HG02885 (cell line): Measurements from ENCODE around the gene TEX26.

ENCODE experiments used
- ATAC-seq: cut with Tn5 transposase; IDR thresholded peaks from one replicate; pipeline ENCODE4 v1.9.1; 2021; ENCODE audit warnings: mild to moderate bottlenecking; ENCODE audit not compliant: unreplicated experiment, poor library complexity

TEX26 gene

GRCh38 chr13:30932481-30933353 is at the start of gene TEX26:
Gene TEX26 (plus strand): TSS chr13:30932656. CDS start chr13:30932716, 60 bp downstream.
- no peak for ATAC-seq

- ATAC-seq, result no peak
Observed at GRCh38 chr13:30882996-30883766, 49.3 kb upstream of the TEX26 start.

DNA sequence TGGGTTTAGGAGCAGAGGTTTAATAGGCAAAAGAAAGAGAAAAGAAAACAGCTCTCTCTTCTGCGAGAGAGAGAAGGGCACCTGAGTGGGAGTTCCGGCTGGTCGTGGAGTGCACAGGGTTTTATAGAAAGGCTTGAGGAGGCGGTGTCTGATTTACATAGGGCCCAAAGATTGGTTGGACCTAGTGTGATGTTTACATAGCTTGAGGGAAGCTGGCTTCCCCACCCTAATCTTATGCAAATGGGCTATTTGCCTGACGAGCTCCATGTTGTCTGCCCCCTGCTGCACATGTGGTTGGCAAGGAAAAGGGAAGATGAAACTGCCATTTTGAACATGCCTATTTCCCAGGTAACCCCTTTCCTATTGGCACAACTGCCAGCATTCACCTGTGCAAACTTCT is 47.9 kb upstream of the TEX26 start:
- ATAC-seq, result no peak

DNA sequence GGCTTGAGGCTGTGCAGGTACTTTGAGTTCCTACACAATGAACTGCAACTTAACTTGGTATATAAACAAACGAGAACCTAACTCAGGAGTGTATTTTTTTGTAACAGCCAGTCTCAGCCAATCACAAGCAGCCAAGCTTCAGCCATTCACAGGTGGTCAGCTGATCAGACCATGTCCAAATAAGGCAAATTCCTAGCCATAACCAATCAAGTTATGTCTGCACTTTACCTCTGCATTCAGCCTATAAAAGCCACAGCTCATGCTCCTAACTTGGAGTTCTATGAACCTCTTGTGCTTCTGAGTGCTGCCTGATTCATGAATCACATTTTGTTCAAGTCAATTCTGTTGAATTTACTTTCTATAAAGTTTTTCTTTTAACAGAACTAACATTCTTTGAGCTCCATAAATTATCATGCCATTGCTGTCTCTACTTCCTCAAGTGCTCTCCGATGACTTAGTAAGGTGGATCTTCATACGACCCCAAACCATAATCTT is 43.2 kb upstream of the TEX26 start:
- no peak for ATAC-seq

DNA sequence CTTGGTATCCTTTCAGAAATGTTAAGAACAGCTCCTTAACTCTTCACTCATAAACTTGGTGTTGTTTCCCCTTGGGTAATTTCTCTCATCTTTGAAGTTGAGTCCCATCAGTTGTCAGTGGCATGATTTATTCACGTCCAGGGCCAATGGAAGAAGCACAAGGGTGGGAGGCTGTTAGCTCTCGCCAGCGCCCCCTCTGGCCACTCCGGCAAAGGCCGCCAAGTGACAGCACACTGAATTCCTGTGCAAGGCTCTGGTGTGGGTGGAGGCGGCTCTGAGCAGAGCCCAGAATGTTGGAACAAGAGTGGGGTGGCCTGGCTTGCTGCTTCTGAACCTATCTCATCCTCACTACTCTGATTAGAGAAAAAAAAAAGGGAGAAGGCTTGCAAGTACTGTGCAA is 39.5 kb upstream of the TEX26 start:
- no peak for ATAC-seq

DNA sequence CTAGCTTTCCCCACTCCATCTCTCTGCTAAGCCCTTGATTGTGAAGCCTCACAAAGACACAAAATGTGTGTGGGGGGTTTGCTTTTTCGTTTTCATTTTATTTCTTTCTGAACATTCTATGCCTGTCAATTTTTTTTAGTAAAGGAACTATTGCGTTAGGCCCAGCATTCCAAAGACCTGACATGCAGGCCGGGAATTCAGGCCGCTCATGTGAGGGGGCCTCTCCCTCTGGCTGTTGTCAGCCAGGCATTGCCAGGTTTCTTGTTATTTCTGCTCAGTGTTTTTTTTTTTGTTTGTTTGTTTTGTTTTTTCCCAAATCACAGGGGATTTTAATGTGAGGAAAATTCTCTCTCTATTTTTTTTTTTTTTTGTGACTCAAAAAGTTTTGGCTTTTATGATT is 36.7 kb upstream of the TEX26 start:
- no peak for ATAC-seq

- ATAC-seq, result no peak
Observed at GRCh38 chr13:30898070-30898469, 34.4 kb upstream of the TEX26 start.

- ATAC-seq, result no peak
Observed at GRCh38 chr13:30898678-30899241, 33.7 kb upstream of the TEX26 start.

DNA sequence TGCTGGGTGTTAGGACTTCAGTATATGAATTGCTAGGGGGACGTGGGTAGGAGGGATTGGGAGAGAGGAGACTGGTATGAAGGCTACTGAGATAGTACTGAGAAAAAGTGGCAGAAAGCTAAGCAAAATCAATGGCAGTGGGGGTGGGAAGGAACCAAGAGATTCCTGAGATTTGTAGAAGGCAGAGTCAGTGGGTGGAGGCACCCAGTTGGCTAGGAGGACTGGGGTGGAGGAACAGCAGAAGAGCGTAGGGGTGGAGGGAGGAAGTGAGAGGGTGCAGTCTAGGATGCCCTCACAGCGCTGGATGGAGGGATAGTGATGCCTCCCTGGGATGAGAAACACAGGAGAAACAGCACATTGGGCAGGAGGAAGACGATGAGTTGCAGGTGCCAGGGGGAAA is 32.0 kb upstream of the TEX26 start:
- ATAC-seq, result no peak

DNA sequence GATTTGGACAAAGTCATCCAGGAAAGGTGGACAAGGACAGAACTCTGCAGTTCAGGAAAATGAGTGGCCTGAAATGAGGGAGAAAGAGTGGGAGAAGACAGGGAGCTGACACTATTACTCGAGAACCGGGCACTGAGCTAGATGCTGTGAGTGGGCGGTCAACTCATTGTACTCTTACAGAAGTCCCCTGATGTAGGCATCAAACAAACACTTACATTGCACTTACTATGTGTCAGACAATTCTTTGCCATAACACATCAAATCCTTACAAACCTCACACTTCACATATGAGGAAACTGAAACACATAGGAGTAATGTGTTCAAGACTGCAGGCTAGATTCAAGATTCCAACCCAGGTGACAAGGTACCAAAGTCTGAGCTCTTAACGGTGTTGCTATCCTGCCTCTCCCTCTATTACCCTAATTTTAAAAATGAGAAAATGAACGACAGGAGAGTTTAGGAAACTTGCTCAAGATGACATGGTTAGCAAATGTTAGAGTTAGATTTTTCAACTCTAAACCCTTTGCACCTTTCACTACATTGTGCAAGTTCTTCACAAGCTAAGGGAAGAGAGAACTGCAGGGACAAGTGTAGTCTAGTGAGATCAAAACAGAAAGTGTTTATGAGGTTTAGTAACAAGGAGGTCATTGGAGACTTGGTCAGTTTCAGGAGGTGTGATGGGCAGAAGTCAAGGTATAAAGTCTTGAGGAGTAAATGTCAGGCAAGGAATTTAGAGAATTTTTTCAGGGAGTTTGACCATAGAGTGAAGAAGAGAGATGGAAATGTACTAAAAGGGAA is 31.3 kb upstream of the TEX26 start:
- no peak for ATAC-seq

GRCh38 chr13:30904043-30904442 is 28.4 kb upstream of the TEX26 start:
- ATAC-seq, result no peak

DNA sequence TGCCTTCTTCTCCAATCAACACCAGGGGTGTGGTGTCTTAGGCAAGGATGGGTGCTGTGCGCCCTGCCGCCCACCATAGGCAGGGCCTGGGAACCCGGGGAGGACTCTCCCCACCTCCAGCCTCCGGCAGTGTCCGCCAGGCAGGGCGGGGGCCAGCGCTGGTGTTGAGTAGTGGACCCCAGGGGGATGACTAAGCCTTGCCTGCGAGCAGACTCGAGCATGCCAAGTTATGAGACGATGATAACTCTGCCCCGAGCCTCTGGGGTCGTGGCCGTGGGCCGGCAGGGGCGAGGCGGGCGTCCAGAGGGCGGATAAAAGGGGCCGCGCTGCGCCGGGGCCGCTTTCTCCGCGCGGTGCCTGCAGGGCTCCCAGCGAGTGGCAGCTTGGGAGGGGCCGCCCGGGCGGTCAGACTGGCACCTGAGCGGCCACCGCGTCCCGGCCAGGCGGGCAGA is 26.5 kb upstream of the TEX26 start, which contains the start of gene MEDAG:
TSS of gene MEDAG (plus strand) at position 340 of the 452 bp plus-strand sequence. CDS start 245 bp downstream, outside the sequence.
- ATAC-seq, result no peak

DNA sequence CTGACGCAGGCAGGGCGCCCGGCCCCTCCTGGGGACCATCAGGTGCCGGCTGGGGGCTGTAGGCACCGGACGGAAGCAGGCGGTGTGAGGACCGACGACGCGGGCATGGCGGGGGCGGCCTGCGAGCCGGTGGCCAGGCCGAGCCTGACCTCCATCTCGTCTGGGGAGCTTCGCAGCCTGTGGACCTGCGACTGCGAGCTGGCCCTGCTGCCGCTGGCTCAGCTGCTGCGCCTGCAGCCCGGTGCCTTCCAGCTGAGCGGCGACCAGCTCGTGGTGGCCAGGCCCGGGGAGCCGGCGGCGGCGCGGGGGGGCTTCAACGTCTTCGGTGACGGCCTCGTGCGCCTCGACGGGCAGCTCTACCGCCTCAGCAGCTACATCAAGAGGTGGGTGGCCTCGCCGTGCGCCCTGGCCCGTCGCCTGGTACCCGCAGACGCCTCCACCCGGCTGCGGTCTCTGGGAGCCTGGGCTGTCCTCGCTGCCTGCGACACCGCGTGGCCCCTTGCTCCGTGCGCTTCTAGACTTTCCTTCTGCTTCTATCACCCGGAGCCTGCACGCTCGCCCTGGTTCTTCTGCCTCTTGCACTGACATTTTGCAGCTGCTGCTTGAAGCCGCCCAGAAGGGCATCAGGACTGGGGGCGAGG is 25.9 kb upstream of the TEX26 start:
- no peak for ATAC-seq

- no peak for ATAC-seq
Observed at GRCh38 chr13:30907121-30907861, 25.2 kb upstream of the TEX26 start.

- ATAC-seq, result no peak
Observed at GRCh38 chr13:30908416-30908980, 24.0 kb upstream of the TEX26 start.

DNA sequence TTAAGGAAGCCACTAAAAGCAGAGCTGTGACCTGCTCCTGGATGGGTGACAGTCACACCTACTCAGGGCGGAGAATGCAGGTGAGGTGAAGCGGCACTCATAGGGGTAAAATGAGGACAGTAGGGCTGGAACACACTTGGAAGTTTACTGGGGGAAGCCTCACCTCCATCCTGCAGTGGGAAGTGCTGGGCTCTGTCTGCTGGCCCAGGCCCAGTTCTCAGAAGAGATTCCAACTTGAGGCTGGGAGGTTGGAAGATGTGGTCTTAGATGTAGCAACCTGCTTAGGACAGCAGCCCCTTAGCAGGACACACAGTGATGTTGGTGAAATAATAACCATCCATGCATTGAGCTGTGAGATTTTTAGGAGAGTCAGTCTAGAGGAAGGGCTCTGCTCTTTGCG is 21.8 kb upstream of the TEX26 start:
- ATAC-seq, result no peak

DNA sequence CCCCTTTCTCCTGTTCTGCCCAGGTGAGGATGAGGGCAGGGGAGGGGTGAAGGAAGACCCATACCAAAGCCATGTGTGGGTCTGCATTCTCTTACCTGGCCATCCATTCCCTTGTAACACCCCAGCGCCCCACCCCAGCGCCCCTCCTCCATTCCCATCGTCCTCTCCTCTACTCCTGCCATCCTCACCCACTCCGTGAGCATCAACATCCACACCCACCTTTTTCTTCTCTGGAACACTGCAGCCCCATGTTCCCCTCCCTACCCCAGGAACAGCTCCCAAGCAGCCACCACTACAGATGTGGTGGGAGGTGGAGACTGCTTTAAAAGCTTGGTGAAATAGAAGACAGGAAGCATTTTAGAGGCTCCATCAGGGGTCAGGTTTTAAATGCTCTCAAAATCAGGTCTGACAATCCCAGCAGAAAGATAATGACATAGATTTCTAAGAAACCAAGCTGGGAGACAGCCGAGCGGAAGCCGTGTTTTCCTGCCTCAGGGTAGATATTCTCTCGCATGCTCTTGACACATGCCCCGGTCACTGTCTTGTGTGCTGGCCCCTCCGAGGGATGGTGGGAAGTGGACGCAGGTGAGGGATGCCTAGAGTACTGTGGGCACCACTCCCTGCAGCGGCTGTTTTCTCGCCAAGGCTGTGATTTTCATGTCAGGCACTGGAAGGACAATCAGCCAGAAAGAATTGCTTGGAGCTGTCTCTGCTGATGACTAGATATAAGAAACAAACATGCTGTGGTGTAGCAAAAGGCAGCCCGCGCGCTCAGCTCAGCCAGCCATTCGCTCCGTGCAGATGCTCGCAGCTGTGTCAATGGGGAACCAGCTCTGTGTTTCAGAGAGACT is 16.5 kb upstream of the TEX26 start:
- ATAC-seq, result no peak

DNA sequence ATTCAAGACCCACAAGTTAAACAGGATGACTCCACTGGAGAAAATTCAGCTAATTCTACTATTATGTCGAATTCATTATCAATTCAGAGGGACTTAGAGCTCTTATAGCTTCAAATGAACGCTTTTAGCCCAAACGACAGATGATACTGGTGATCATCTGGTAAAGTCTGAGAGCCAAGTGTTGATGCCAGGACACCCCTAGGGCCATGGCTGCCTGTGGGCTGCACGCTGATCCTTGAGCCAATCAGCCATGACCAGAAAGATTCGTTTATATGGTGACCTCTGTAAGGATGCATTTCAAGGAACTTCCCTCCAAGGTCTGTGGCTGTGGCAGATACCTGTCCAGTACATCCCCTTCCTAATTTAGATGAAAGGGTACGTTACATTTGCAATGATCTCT is 15.5 kb upstream of the TEX26 start:
- no peak for ATAC-seq
